HG03135 (cell line): ENCODE data around the gene ZNF750.

Experiments
- ATAC-seq: cut with Tn5 transposase; IDR thresholded peaks from one replicate; pipeline ENCODE4 v1.9.1; 2021; ENCODE audit warnings: mild to moderate bottlenecking, moderate library complexity; ENCODE audit not compliant: unreplicated experiment

Gene ZNF750

DNA sequence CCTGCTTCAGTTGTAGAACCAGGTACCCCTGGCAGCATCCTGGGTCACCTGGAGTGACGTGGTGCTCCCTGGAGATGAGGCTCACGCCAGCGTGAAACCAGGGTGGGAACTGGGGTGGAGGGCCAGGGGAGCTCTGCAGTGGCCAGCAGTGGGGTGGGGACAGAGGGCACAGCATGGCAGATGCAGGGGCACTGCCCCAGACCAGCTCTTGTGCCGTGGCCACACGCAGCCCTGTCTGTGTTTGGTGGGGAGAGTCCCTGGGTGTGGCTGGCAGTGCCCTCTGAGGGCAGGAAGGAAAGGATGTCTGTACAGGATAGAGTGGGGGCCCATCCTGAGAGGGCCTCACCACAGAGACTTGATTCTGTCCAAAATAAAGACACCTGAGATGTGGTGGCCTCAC, 24.5 kb downstream of the ZNF750 start:
- ATAC-seq, result no peak

- no peak for ATAC-seq
These were observed 25.0 kb downstream of the ZNF750 start for GRCh38 chr17:82814834-82815233.

DNA sequence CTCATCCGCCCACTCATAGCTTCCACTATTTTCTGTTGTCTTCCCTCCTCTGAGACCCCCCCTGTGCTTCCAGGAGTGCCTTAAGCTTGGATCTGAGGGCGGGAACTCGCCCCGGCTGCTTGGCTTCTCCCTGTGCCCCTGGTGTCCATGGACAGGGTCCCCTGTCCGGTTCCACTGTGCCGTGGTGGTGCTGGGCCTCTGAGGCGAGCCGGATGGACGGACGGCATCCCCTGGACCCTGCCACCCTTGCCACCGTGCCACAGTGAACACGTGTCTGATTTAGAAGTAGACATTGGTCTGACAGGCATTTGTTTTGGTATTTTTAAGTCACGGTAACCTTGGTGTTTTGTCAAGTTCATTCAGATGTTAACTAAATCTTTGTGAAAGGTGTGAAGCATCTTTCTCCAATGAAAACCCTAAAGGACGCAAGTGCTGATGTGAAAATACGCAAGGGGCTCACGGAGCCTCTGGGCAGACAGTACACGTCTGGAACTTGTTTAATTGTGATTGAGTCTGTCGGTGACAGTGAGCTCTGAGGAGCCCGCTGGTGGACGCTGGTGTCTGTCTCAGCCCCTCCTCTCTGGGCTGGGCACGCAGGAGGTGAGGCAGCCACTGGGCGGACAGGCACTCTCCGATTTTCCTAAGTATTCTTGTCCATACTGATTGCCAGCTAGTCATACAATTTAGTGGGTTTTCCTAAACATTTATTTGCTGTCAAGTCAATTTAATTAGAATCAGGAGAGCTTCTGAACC, 26.3 kb downstream of the ZNF750 start:
- ATAC-seq, result no peak

DNA sequence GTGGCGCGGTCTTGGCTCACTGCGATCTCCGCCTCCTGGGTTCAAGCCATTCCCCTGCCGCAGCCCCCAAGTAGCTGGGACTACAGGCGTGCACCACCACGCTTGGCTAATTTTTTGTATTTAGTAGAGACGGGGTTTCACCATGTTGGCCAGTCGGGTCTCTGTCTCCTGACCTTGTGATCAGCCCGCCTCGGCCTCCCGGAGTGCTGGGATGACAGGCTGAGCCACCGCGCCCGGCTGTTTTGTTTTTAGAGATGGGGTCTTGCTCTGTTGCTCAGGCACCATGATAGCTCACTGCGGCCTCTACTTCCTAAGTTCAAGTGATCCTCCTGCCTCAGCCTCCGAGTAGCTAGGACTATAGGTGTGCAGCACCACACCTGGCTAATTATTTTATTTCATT, 27.2 kb downstream of the ZNF750 start:
- no peak for ATAC-seq

DNA sequence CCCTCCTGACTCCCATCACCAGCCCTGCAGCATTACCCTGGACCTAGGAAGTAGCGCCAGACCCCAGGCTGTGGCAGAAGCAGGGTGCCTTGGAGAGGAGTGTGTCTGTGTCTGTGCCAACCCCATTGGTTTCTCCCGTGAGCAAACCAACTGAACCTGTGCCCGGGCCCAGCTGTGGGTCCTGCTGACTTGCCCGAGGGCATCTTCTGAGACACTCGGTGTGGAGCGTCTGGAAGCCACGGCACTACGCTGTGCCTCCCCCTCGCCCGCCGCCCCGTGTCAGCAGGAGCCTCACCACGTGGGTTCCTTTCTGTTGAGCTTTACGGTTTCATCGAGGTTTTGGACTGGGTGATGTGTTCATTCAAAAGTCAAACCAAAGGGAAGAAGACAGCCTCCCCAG, 27.8 kb downstream of the ZNF750 start:
- no peak for ATAC-seq

GRCh38 chr17:82810644-82811430, 29.0 kb downstream of the ZNF750 start:
- ATAC-seq, result no peak

DNA sequence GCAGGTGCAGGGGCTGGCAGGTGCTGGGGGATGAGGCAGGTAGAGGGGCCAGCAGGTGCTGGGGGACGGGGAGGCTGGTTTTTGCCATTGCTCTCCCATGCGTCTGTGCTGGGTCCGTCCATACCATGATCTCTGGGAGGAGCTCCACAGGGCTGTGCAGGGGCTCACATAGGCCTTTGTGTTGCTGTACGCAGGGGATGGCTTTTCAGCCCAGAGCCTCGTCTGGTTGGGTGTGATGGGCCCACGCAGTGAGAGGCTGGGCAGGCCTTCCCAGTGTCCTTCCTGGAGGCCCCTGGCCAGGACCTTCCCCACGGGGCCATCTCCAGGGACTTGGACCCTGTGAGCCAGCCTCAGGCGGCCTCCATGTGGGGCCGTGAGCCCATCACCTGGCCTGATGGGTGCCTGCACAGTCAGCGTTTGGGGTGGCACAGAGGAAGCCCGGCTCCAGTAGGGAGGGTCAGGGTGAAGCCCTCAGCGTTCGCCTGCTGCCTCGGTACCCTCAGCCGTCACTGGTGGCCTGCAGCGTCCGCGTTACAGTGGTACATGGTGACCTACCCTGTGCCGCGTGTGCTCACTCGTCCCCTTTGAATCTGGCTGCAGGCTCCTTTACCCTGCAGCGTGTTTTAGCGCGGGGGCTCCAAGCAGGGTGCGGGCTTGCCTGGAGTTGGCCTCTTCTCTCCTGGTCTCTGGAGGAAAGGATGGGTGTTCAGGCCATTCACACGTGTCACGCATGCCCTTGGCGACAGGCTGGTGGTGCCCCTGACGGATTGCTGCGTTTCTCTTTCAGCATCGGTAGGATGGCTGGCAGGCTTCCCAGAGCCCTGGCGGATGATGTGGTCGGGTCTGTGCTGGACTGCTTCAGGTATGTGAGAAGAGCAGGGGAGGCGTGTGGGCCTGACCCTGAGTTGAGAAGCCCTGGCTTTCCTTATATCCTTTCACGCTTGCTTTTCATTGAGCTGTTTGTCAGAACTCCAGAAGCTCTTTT, 30.6 kb downstream of the ZNF750 start:
- ATAC-seq, result no peak

DNA sequence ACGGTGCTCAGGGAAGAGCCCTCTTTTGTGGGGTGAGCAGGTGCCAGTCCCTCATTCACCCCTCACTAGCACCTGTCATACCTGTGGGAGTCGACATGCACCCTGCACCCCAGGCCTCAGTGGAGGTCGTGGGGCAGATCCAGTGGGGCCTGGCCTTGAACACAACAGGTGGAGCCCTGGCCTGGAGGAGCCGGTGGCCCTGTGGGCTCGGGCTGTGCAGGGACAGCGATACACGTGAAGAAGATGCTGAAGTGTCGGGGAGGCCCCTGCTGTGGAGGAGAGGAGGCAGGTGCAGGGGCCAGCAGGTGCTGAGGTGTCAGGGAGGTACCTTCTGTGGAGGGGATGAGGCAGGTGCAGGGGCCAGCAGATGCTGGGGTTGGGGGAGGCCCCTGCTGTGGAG, 31.8 kb downstream of the ZNF750 start:
- no peak for ATAC-seq

DNA sequence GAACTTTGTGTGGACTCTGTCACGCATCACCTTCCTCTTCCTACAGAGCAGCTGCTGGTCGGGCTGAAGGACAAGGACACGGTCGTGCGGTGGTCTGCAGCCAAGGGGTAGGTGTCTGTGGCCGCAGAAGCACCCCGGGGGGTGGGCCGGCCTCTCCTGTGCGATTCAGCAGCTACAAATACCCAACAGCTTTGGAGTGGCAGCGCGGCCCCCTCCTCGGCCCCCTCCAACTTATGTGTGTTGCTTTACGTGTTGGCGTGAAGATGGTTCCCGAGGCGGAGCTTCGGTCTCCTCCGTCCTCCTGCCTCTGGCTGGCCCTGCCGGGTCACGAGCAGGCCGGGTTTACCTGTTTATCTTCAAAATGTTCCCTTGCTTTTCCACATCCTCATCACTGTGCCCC, 32.3 kb downstream of the ZNF750 start:
- no peak for ATAC-seq

DNA sequence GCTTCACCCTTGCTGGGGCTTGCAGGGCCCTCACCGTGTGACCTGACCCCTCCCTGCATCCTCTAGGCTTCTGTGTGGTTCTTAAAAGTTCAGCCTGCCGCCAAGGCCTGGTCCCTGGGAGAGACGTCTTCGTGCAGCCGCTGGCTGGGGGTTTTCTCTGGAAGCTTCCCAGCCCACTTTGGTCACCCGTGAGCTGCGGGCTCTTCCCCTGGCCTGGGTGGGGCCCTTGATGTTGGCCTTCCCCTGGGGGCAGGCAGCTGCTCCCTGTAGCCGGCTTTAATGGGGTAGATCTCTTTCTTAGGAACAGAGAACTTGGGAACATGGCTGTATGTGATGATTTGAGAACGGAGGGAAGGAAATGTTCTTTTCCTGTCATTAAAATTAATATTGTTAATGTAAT, 32.7 kb downstream of the ZNF750 start:
- ATAC-seq, result no peak

DNA sequence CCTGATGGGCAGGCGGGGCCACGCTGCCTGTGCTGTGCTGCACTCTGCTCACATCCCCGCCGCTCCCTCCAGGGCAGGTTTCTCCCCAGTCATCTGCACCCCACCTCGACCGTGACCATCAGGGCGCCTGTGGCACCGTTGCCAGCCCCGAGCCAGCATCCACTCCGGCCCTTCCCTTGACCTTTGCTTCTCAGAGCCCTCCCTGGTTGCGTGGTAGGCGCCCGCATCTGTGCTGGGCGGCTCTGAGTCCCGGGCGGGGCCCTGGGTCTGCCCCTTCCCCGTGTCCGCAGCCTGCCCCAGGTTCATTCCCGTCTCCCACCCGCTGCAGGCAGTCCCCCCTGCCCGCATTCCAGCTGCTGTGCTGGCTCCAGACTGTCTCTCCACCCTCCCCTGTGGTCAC, 33.2 kb downstream of the ZNF750 start:
- ATAC-seq, result no peak

GRCh38 chr17:82805823-82806222, 34.0 kb downstream of the ZNF750 start:
- ATAC-seq, result no peak

- ATAC-seq, result no peak
These were observed 34.6 kb downstream of the ZNF750 start for GRCh38 chr17:82805254-82805653.

DNA sequence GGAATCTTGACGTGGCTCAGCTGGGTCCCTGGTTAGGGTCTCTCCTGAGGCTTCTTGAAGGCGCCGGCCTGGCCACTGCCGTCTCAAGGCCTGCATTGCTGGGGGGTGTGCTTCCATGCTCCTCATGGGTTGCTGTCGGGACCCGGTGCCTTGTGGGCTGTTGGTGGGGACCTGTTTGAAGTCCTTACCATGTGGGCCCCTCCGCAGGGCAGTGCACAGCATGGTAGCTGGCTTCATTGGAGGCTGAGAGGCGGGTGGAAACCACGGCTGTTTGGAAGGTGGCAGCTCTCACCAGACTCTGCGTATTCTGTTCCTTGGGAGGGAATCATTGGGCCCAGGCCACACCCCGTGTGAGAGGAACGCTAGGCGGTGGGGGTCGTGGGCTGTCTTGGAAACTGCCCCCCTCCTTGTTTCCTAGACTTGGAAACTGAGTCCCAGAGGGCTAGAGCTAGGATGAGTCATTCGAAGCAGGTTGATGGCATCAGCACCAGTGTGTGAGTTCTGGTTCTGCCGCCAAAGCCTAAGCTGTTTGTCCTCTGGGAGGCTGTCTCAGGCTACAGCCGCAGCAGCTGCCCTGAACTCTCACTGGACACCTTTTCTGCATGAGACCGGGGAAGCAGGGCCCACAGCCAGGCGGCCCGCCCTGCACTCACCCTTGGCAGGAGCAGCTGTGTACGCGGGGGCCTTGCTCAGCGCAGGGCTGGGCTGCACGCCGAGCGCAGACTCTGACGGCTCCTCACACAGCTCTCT, 35.2 kb downstream of the ZNF750 start:
- ATAC-seq, result no peak

GRCh38 chr17:82803606-82804005, 36.2 kb downstream of the ZNF750 start:
- no peak for ATAC-seq

DNA sequence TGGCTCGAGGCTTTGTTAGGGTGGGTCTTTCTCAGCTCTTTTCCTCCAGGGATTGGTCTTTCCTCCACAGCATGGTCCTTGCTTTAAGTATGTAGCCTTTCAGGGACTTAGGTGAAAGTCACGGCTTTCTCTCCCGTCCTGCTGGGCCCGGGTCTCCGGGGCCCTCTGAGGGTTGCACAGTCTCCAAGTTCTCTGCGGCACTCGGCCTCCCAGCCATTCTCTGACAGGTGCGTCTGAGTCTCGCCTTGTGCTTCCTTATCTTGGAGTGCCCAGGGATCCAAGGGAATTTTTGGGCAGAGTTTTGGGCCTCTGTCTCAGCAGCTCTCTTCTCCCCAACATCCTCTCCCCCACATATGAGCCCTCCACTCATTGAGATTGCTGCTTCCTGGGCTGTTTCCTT, 36.6 kb downstream of the ZNF750 start:
- ATAC-seq, result no peak

DNA sequence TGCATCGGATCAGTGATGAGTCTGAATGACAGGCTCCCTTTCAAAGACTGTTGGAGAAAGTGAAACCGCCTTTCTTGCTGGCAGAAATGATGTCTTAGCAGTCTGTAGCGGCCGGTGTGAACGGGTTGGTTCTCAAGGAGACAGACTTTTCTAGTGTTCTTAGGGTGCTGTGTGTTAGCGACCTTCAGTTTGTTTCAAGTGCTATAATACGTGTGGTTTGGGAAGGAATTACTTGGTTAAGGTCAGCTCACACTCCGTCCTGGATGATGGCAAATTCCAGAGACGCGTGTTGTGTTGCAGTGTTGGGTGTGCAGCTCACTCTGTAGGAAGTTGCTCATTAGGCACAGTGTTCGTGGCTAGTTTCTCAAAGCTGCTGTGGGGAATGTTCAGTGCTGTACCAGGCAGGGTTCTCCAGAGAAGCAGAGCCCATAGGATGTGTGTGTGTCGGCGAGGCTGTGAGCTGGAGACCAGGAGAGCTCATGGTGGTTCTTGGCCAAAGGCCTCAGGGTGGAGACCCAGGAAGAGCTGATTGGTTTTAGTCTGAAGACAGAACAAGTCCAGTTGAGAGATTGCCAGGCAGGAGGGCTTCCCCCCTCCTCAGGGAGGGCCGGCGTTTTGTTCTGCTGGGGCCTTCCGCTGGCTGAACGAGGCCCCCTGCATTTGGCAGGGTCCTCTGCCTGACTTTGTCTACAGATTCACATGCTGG, 37.6 kb downstream of the ZNF750 start:
- no peak for ATAC-seq

- ATAC-seq, result no peak
These were observed 38.3 kb downstream of the ZNF750 start for GRCh38 chr17:82801377-82801970.

DNA sequence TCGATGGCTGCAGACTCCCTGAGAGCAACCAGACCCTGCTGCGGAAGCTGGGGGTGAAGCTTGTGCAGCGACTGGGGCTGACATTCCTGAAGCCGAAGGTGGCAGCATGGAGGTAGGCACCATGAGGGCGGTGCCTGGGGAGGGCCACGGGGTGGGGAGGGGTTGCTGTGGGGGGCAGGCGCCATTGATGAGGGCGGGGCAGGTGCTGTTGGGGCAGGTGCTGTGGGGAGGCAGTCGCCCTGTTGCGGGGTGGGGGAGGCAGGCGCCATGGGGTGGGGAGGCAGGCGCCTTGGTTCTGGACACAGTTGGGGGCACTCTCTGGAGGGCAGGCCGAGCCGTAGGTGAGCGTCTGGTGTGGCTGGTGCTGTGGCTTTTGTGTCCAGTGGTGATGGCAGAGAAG, 38.9 kb downstream of the ZNF750 start:
- ATAC-seq, result no peak

GRCh38 chr17:82799591-82799990, 40.2 kb downstream of the ZNF750 start:
- no peak for ATAC-seq
